Astrocyte (in vitro differentiated cells and primary cell): Measurements from ENCODE around the gene TFF3. TPM values are rescaled to one million over a fixed set of nuclear protein-coding genes. Genes with fewer than 3 reads are reported as not detected.

ENCODE experiments used
- DNase-seq: peaks from one replicate; pipeline ENCODE4 v3.0.0-alpha.2; 2010; ENCODE audit warnings: low read depth
- FAIRE-seq: peaks from 2 replicates; lab custom pipeline; 2011; peaks lifted over from hg19 to GRCh38; lab: Jason Lieb, UNC
- H2AFZ ChIP-seq: 2 replicates; pipeline ENCODE4 v1.6.0; 2012; ENCODE audit warnings: low read depth, low read length, inconsistent platforms
- H3K27ac ChIP-seq: 2 replicates; pipeline ENCODE4 v1.5.1; 2011; ENCODE audit warnings: low read depth, low read length, inconsistent platforms
- H3K27me3 ChIP-seq: 2 replicates; pipeline ENCODE4 v1.6.0; 2011; ENCODE audit warnings: low read length, inconsistent platforms; ENCODE audit not compliant: insufficient read depth
- H3K36me3 ChIP-seq: 2 replicates; pipeline ENCODE4 v1.5.1; 2011; ENCODE audit warnings: low read length, inconsistent platforms; ENCODE audit not compliant: insufficient read depth
- H3K4me1 ChIP-seq: 2 replicates; pipeline ENCODE4 v1.5.1; 2011; ENCODE audit warnings: low read length, inconsistent platforms; ENCODE audit not compliant: insufficient read depth
- H3K4me2 ChIP-seq: 2 replicates; pipeline ENCODE4 v1.6.0; 2012; ENCODE audit warnings: low read length, inconsistent platforms
- H3K4me3 ChIP-seq: 2 replicates; pipeline ENCODE4 v1.5.1; 2011; ENCODE audit warnings: low read depth, mild to moderate bottlenecking, low read length, inconsistent platforms; ENCODE audit not compliant: insufficient read depth
- H3K79me2 ChIP-seq: 2 replicates; pipeline ENCODE4 v1.6.0; 2012; ENCODE audit warnings: mild to moderate bottlenecking, low read length, inconsistent platforms; ENCODE audit not compliant: insufficient read depth
- H3K9ac ChIP-seq: 2 replicates; pipeline ENCODE4 v1.6.0; 2012; ENCODE audit warnings: mild to moderate bottlenecking, low read length, inconsistent platforms
- H3K9me3 ChIP-seq: 2 replicates; pipeline ENCODE4 v1.5.1; 2012; ENCODE audit warnings: low read depth, mild to moderate bottlenecking, low read length, inconsistent platforms; ENCODE audit not compliant: insufficient read depth
- H4K20me1 ChIP-seq: 2 replicates; pipeline ENCODE4 v1.6.0; 2012; ENCODE audit warnings: low read length, inconsistent platforms; ENCODE audit not compliant: insufficient read depth
- H3K27ac Mint-ChIP-seq: one replicate; pipeline ENCODE4 v1.8.0; 2021; ENCODE audit warnings: mild to moderate bottlenecking, mixed read lengths; ENCODE audit not compliant: unreplicated experiment
- H3K27me3 Mint-ChIP-seq: one replicate; pipeline ENCODE4 v1.8.0; 2021; ENCODE audit warnings: low read depth, mixed read lengths; ENCODE audit not compliant: unreplicated experiment
- H3K36me3 Mint-ChIP-seq: one replicate; pipeline ENCODE4 v1.8.0; 2021; ENCODE audit warnings: low read depth, mixed read lengths; ENCODE audit not compliant: unreplicated experiment
- H3K4me1 Mint-ChIP-seq: one replicate; pipeline ENCODE4 v1.8.0; 2021; ENCODE audit warnings: low read depth, mixed read lengths; ENCODE audit not compliant: unreplicated experiment
- H3K4me3 Mint-ChIP-seq: one replicate; pipeline ENCODE4 v1.8.0; 2021; ENCODE audit warnings: mild to moderate bottlenecking, moderate library complexity, mixed read lengths; ENCODE audit not compliant: unreplicated experiment
- H3K9me3 Mint-ChIP-seq: one replicate; pipeline ENCODE4 v1.8.0; 2021; ENCODE audit warnings: mild to moderate bottlenecking, mixed read lengths; ENCODE audit not compliant: unreplicated experiment
- EZH2 ChIP-seq: IDR thresholded peaks from 2 replicates; pipeline ENCODE4 v1.6.1; 2012; ENCODE audit warnings: mild to moderate bottlenecking, low read length, inconsistent platforms; ENCODE audit not compliant: insufficient read depth
- total RNA-seq: library from RNA; stranded (reverse); gene quantifications from 2 replicates; pipeline ENCODE4 v1.2.1, GENCODE V29; 2021
- TF ChIP-seq, protein P1 (sequence below): IDR thresholded peaks from 2 replicates; pipeline ENCODE4 v1.5.1; 2011; ENCODE audit warnings: low read depth, mild to moderate bottlenecking, inconsistent platforms, low read length, moderate library complexity; ENCODE audit not compliant: insufficient read depth

The TFF3 gene
- total RNA-seq, 1 donor from 2014 or later: not detected

GRCh38 chr21:42314616-42315295 is 453 bp downstream of the TFF3 start:
- H3K9me3 ChIP-seq: no peaks in the 10 kb centered on the region

DNA sequence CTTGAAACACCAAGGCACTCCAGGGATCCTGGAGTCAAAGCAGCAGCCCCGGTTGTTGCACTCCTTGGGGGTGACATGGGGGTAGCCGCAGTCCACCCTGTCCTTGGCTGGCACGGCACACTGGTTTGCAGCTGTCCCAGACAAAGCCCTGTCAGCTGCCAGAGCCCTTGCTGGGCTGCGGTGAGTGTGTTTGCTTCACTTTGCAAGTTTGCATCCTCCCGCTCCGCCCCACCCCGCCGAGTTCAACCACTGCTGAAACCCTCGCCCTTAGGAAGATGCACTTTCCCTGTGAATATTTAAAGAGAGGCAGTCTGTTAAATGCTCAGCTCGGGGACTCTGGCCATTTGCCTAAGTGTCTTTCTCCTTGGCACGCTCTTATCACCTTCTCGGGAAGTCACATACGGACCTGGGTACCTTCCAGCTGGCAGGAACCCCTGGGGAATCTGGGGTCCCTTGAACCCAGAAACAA is 1.7 kb downstream of the TFF3 start:
- Histone ChIP-seq H2AFZ (no peak overlapping the region), H4K20me1 (no peaks in the 10 kb centered on the region), H3K4me1 (peaks cover 3% of the 10 kb centered on the region), H3K79me2 (no peaks in the 10 kb centered on the region), H3K4me3 (no peak overlapping the region), H3K27me3 (peaks cover 7% of the 10 kb centered on the region), H3K36me3 (no peaks in the 10 kb centered on the region), H3K9me3 (no peaks in the 10 kb centered on the region), H3K27ac (no peak overlapping the region), H3K4me2 (no peak overlapping the region), H3K9ac (no peak overlapping the region)
- Mint-ChIP-seq H3K4me3 (no peak overlapping the region), H3K9me3 (no peaks in the 10 kb centered on the region), H3K4me1 (peaks cover 8% of the 10 kb centered on the region), H3K36me3 (no peaks in the 10 kb centered on the region), H3K27ac (no peak overlapping the region), H3K27me3 (peaks cover 46% of the 10 kb centered on the region)
- FAIRE-seq (no peak), DNase-seq (no peak)
- TF ChIP-seq, protein P1, sequence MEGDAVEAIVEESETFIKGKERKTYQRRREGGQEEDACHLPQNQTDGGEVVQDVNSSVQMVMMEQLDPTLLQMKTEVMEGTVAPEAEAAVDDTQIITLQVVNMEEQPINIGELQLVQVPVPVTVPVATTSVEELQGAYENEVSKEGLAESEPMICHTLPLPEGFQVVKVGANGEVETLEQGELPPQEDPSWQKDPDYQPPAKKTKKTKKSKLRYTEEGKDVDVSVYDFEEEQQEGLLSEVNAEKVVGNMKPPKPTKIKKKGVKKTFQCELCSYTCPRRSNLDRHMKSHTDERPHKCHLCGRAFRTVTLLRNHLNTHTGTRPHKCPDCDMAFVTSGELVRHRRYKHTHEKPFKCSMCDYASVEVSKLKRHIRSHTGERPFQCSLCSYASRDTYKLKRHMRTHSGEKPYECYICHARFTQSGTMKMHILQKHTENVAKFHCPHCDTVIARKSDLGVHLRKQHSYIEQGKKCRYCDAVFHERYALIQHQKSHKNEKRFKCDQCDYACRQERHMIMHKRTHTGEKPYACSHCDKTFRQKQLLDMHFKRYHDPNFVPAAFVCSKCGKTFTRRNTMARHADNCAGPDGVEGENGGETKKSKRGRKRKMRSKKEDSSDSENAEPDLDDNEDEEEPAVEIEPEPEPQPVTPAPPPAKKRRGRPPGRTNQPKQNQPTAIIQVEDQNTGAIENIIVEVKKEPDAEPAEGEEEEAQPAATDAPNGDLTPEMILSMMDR: no peak
- TF ChIP-seq EZH2: no peak

More at GRCh38 chr21:42314616-42315295, 453 bp downstream of the TFF3 start:
- Mint-ChIP-seq H3K27ac (no peak overlapping the region), H3K36me3 (no peaks in the 10 kb centered on the region), H3K9me3 (no peaks in the 10 kb centered on the region), H3K4me3 (no peak overlapping the region), H3K4me1 (peaks cover 5% of the 10 kb centered on the region), H3K27me3 (peaks cover 42% of the 10 kb centered on the region)
- Histone ChIP-seq H3K4me1 (peaks cover 3% of the 10 kb centered on the region), H3K79me2 (no peaks in the 10 kb centered on the region), H3K27me3 (peaks cover 7% of the 10 kb centered on the region), H3K4me3 (no peak overlapping the region), H3K9ac (no peak overlapping the region), H3K27ac (no peak overlapping the region), H4K20me1 (no peaks in the 10 kb centered on the region), H3K36me3 (no peaks in the 10 kb centered on the region), H2AFZ (no peak overlapping the region), H3K4me2 (no peak overlapping the region)
- FAIRE-seq: no peak
- no peak for DNase-seq
- TF ChIP-seq, protein P1: no peak
- no peak for TF ChIP-seq EZH2

DNA sequence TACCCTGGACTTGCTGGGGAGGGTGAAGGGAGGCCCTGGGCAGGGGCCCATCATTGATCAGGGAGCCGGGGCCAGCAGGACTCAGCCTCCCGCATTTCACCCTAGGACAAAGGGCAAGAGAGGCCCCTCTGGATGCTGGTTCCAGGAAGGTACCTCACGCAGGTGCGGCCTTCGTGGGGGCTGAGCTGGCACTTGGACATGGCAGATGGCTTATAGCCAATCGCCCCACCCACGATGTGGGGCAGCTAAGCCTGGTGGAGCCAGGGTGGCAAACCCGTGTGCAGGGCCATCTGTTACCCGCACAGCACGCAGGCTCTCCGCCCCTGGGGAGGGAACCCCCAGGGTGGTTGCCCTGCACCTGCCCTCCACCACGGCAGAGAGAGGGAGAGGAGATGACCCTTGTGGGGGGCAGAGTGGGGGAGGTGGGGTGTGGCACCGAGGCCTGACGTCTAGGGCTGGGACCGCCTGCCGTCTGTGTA is 2.5 kb downstream of the TFF3 start:
- H3K4me3 Mint-ChIP-seq: no peak overlapping the region
- H3K9ac ChIP-seq: no peak overlapping the region
- H3K79me2 ChIP-seq: no peaks in the 10 kb centered on the region
- H3K4me1 Mint-ChIP-seq: peaks cover 8% of the 10 kb centered on the region
- H3K27me3 Mint-ChIP-seq: peaks cover 53% of the 10 kb centered on the region
- H3K27ac ChIP-seq: no peak overlapping the region
- H3K36me3 Mint-ChIP-seq: no peaks in the 10 kb centered on the region
- TF ChIP-seq EZH2: no peak
- TF ChIP-seq, protein P1: no peak
- H2AFZ ChIP-seq: no peak overlapping the region
- H3K4me3 ChIP-seq: no peak overlapping the region
- H3K4me2 ChIP-seq: no peak overlapping the region
- no peaks in the 10 kb centered on the region for H3K9me3 Mint-ChIP-seq
- peaks cover 9% of the 10 kb centered on the region for H3K27me3 ChIP-seq
- H3K36me3 ChIP-seq: no peaks in the 10 kb centered on the region
- H3K27ac Mint-ChIP-seq: no peak overlapping the region
- DNase-seq: no peak
- peaks cover 3% of the 10 kb centered on the region for H3K4me1 ChIP-seq
- FAIRE-seq: no peak
- H4K20me1 ChIP-seq: no peaks in the 10 kb centered on the region
- no peaks in the 10 kb centered on the region for H3K9me3 ChIP-seq
